WTC11 (cell line): Measurements from ENCODE around the gene KRT80. TPM values are rescaled to one million over a fixed set of nuclear protein-coding genes. Genes with fewer than 3 reads are reported as not detected.

ENCODE experiments used
- ATAC-seq: fragments of 200-7000 bp; cut with Tn5 transposase; 2 replicates; pipeline ENCODE4 v1.10.0; 2021; ENCODE audit warnings: mild to moderate bottlenecking, moderate library complexity
- CTCF ChIA-PET: fragments of 300-600 bp; sonication (Branson Sonifier 250); formaldehyde crosslinking; loops from one replicate; lab custom pipeline; 2021; ENCODE audit warnings: antibody characterized with exemption; lab: Charles Lee
- POLR2A ChIA-PET: fragments of 350-600 bp; sonication (Branson Sonifier 250); formaldehyde crosslinking; loops from one replicate; lab custom pipeline; 2021; ENCODE audit warnings: antibody characterized with exemption; lab: Charles Lee
- DNase-seq: peaks from one replicate; pipeline ENCODE4 v3.0.0; 2021; ENCODE audit warnings: low spot score
- H3K27ac Mint-ChIP-seq: 2 replicates; pipeline ENCODE4 v1.8.0; 2021; ENCODE audit warnings: mixed read lengths
- H3K27me3 Mint-ChIP-seq: 2 replicates; pipeline ENCODE4 v1.8.0; 2021; ENCODE audit warnings: low read depth, mild to moderate bottlenecking, moderate library complexity, mixed read lengths
- H3K36me3 Mint-ChIP-seq: 2 replicates; pipeline ENCODE4 v1.8.0; 2021; ENCODE audit warnings: mixed read lengths
- H3K4me1 Mint-ChIP-seq: 2 replicates; pipeline ENCODE4 v1.8.0; 2022; ENCODE audit warnings: mixed read lengths
- H3K4me3 Mint-ChIP-seq: 2 replicates; pipeline ENCODE4 v1.8.0; 2021; ENCODE audit warnings: mild to moderate bottlenecking, moderate library complexity, mixed read lengths
- H3K9me3 Mint-ChIP-seq: 2 replicates; pipeline ENCODE4 v1.8.0; 2021; ENCODE audit warnings: mixed read lengths
- ATF1 ChIP-seq: sonication (generic); formaldehyde crosslinking; IDR thresholded peaks from 2 replicates; pipeline ENCODE4 v1.8.1; 2023; ENCODE audit warnings: mild to moderate bottlenecking, moderate library complexity, missing genetic modification reagents
- CTCF ChIP-seq: fragments of 200-600 bp; IDR thresholded peaks from 2 replicates; pipeline ENCODE4 v1.8.0; 2022; ENCODE audit warnings: antibody characterized with exemption
- FOXJ3 ChIP-seq: sonication (generic); formaldehyde crosslinking; IDR thresholded peaks from 2 replicates; pipeline ENCODE4 v1.9.0; 2021; ENCODE audit warnings: missing genetic modification reagents, mild to moderate bottlenecking, borderline replicate concordance
- FOXK1 ChIP-seq: sonication (generic); formaldehyde crosslinking; IDR thresholded peaks from 2 replicates; pipeline ENCODE4 v1.8.0; 2022; ENCODE audit warnings: mild to moderate bottlenecking, moderate library complexity, missing genetic modification reagents
- GABPB1 ChIP-seq: sonication (generic); formaldehyde crosslinking; IDR thresholded peaks from 2 replicates; pipeline ENCODE4 v1.8.1; 2023; ENCODE audit warnings: mild to moderate bottlenecking, missing genetic modification reagents
- MXD4 ChIP-seq: fragments of 250-450 bp; sonication (Bioruptor Pico); IDR thresholded peaks from 2 replicates; pipeline ENCODE4 v1.8.0; 2021; ENCODE audit warnings: mild to moderate bottlenecking, moderate library complexity, borderline replicate concordance
- RELA ChIP-seq: sonication (generic); formaldehyde crosslinking; IDR thresholded peaks from 2 replicates; pipeline ENCODE4 v1.8.1; 2022; ENCODE audit warnings: missing genetic modification reagents, mild to moderate bottlenecking, borderline replicate concordance
- RORB ChIP-seq: fragments of 250-450 bp; sonication (Bioruptor Pico); IDR thresholded peaks from 2 replicates; pipeline ENCODE4 v1.9.0; 2021; ENCODE audit warnings: mild to moderate bottlenecking
- SP1 ChIP-seq: sonication (generic); formaldehyde crosslinking; conservative IDR thresholded peaks from 2 replicates; pipeline ENCODE4 v1.8.1; 2022; ENCODE audit warnings: missing genetic modification reagents
- ZNF121 ChIP-seq: sonication (generic); formaldehyde crosslinking; IDR thresholded peaks from 2 replicates; pipeline ENCODE4 v1.8.0; 2023; ENCODE audit warnings: missing genetic modification reagents
- ZNF219 ChIP-seq: sonication (generic); formaldehyde crosslinking; IDR thresholded peaks from 2 replicates; pipeline ENCODE4 v1.8.0; 2023; ENCODE audit warnings: missing genetic modification reagents, mild to moderate bottlenecking, borderline replicate concordance
- ZNF317 ChIP-seq: sonication (generic); formaldehyde crosslinking; IDR thresholded peaks from 2 replicates; pipeline ENCODE4 v1.8.1; 2023; ENCODE audit warnings: low read depth, mild to moderate bottlenecking, moderate library complexity, missing genetic modification reagents, borderline replicate concordance
- ZNF671 ChIP-seq: fragments of 250-450 bp; sonication (Bioruptor Pico); IDR thresholded peaks from 2 replicates; pipeline ENCODE4 v1.8.0; 2021; ENCODE audit warnings: mild to moderate bottlenecking
- total RNA-seq: library from RNA; stranded (reverse); gene quantifications from 3 replicates; pipeline ENCODE4 v1.2.3, GENCODE V29; 2021
- TF ChIP-seq, protein P1 (sequence below): sonication (generic); formaldehyde crosslinking; IDR thresholded peaks from 2 replicates; pipeline ENCODE4 v1.8.0; 2022; ENCODE audit warnings: mild to moderate bottlenecking, missing genetic modification reagents
- TF ChIP-seq, protein P2 (sequence below): fragments of 250-450 bp; sonication (Bioruptor Pico); conservative IDR thresholded peaks from 2 replicates; pipeline ENCODE4 v1.9.0; 2021; ENCODE audit warnings: mild to moderate bottlenecking
- TF ChIP-seq, protein P3 (sequence below): sonication (generic); formaldehyde crosslinking; IDR thresholded peaks from 2 replicates; pipeline ENCODE4 v1.8.1; 2022; ENCODE audit warnings: mild to moderate bottlenecking, moderate library complexity, missing genetic modification reagents

KRT80 gene
- total RNA-seq, 1 experiment from 2014 or later: 0.11 TPM

- no peaks in the 10 kb centered on the region for H3K36me3 Mint-ChIP-seq
- no peaks in the 10 kb centered on the region for H3K27me3 Mint-ChIP-seq
- no peak overlapping the region for H3K27ac Mint-ChIP-seq
- ChIA-PET POLR2A (no interaction called here), CTCF (interaction anchor here (0.6 to 1.4 kb wide), 6 partner anchors 16 to 191 kb away, joined by 3 to 6 read pairs (median 4); no protein-coding TSS in a partner anchor)
- no peak for TF ChIP-seq ZNF219 (CRISPR knock-in tag)
- H3K4me1 Mint-ChIP-seq: peaks cover 6% of the 10 kb centered on the region
- no peak overlapping the region for H3K4me3 Mint-ChIP-seq
- H3K9me3 Mint-ChIP-seq: peaks cover 6% of the 10 kb centered on the region
- ATAC-seq (no peak), DNase-seq (no peak)
These were observed 31.6 kb downstream of the KRT80 start for GRCh38 chr12:52160200-52160599.

DNA sequence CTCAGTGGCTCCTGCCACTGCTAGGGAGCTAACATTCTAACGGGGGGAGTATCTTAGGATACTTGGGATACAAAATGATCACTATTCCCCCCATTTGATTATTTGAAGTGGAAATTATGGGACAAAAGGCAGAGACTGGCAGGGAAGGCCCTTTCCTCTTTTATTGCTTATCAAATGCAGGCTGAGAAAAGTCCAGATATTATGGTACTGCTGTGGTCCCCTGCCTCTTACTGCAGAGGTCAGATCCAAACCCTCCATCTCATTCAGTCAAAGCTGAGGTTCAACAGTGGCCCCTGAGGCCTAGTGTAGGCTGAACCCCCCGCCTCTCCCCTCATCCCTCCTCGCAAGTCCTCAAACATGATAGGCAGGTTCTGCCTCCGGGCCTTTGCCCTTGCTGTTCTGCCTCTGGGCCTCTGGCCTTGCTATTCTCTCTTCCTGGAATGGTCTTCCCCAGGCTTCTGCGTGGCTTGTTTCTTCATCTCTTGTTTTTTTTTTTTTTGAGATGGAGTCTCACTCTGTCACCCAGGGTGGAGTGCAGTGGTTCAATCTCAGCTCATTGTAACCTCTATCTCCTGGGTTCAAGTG, 34.2 kb downstream of the KRT80 start:
- Mint-ChIP-seq H3K4me3 (no peak overlapping the region), H3K36me3 (no peaks in the 10 kb centered on the region), H3K27me3 (no peaks in the 10 kb centered on the region), H3K4me1 (no peaks in the 10 kb centered on the region; the same call in 1 of the 2 replicates), H3K9me3 (peaks cover 6% of the 10 kb centered on the region), H3K27ac (no peak overlapping the region)
- TF ChIP-seq RORB: no peak
- no peak for TF ChIP-seq ZNF317
- TF ChIP-seq CTCF: no peak
- TF ChIP-seq, protein P1, sequence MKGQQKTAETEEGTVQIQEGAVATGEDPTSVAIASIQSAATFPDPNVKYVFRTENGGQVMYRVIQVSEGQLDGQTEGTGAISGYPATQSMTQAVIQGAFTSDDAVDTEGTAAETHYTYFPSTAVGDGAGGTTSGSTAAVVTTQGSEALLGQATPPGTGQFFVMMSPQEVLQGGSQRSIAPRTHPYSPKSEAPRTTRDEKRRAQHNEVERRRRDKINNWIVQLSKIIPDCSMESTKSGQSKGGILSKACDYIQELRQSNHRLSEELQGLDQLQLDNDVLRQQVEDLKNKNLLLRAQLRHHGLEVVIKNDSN (CRISPR knock-in tag): no peak
- no peak for TF ChIP-seq FOXJ3 (CRISPR knock-in tag)
- no peak for TF ChIP-seq GABPB1 (CRISPR knock-in tag)
- TF ChIP-seq FOXK1 (CRISPR knock-in tag): no peak
- no peak for TF ChIP-seq MXD4
- TF ChIP-seq SP1: no peak
- no peak for TF ChIP-seq ZNF121 (CRISPR knock-in tag)
- TF ChIP-seq ZNF671: no peak
- TF ChIP-seq ATF1: no peak
- CTCF ChIA-PET: interaction anchor here (0.6 to 2.4 kb wide), 33 partner anchors 10 to 722 kb away, joined by 3 to 60 read pairs (median 9); partner anchors contain the start of gene KRT7
- ATAC-seq (no peak), DNase-seq (no peak)
- POLR2A ChIA-PET: no interaction called here

DNA sequence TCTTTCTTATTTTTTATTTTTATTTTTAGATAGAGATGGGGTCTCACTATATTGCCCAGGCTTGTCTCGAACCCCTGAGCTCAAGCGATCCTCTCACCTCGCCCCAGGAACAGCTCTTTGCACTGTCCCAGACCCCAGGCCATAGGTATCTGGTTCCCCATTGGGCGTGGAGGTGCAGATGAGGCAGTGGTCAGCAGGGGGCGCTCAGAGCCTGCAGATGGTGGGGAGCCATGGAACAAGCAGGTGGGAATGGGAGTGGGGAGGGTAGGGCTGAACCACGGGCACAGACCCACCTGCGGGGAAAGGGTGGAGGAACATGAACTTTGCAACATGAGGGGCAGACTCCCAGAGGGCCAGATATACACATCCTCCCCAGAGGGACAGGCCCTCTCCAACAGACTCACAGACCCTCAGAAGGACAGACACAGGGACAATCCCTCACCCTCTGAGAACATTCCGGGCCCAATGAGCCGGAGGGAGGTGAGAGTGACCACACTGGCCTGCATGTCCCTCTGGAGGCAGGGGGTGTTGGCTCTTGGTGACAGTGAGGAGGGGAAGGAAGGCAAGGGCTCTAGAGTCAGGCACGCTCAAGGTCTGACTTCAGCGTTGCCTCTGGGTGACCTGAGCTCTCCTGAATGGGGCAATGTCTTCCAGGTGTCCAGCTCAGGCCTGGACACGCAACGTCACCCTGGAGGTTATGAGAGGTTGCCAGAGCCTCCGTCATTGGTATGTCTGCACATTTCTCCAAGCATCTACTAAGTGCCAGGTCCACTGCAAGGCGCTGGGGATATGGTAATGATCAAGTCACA, 34.9 kb downstream of the KRT80 start:
- no peak overlapping the region for H3K27ac Mint-ChIP-seq
- no peaks in the 10 kb centered on the region for H3K27me3 Mint-ChIP-seq
- H3K9me3 Mint-ChIP-seq: peaks cover 6% of the 10 kb centered on the region
- POLR2A ChIA-PET: no interaction called here
- H3K36me3 Mint-ChIP-seq: no peaks in the 10 kb centered on the region
- no peaks in the 10 kb centered on the region for H3K4me1 Mint-ChIP-seq
- no peak for TF ChIP-seq FOXJ3 (CRISPR knock-in tag)
- TF ChIP-seq CTCF: peak; percentile 97
- peak; percentile 92 for TF ChIP-seq ZNF121 (CRISPR knock-in tag)
- ATAC-seq (peak; percentile 88), DNase-seq (peak; percentile 94)
- CTCF ChIA-PET: interaction anchor here (0.5 to 2.4 kb wide), 90 partner anchors 9 to 1854 kb away, joined by 3 to 60 read pairs (median 4); partner anchors contain the start of genes KRT5, KRT7 and KRT83
- no peak overlapping the region for H3K4me3 Mint-ChIP-seq

- CTCF ChIA-PET: interaction anchor here (0.5 to 2.4 kb wide), 88 partner anchors 9 to 1853 kb away, joined by 3 to 60 read pairs (median 5); partner anchors contain the start of genes KRT5, KRT7 and KRT83
- H3K27me3 Mint-ChIP-seq: no peaks in the 10 kb centered on the region
- ATAC-seq: no peak
- H3K36me3 Mint-ChIP-seq: no peaks in the 10 kb centered on the region
- H3K9me3 Mint-ChIP-seq: peaks cover 6% of the 10 kb centered on the region
- TF ChIP-seq RELA (CRISPR knock-in tag): no peak
- TF ChIP-seq, protein P2, sequence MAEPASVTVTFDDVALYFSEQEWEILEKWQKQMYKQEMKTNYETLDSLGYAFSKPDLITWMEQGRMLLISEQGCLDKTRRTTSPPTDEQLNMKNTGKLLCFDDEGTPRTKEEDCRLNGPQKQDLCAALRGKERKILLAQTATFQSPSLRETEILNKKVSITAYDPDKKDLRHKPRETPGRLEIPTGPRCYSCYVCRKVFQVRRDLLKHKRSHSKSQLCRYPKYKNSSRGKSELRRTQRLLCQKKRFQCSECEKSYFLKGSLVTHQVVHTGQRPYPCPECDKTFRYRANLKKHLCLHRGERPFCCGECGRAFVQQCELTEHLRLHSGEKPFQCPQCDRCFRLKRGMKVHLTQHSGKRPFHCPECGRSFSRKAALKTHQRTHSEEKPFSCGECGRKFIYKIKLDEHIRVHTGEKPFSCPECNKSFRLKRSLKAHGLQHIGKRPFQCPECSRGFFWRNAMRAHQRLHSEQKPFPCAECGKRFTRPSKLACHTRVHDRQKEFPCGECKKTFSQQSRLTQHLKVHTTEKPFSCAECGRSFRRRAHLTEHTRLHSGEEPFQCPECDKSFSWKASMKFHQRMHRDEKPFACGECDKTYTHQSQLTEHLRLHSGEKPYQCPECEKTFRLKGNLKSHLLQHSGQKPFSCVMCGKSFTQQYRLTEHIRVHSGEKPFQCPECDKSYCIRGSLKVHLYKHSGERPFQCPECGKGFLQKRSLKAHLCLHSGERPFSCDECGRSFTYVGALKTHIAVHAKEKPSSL: no peak
- TF ChIP-seq, protein P3, sequence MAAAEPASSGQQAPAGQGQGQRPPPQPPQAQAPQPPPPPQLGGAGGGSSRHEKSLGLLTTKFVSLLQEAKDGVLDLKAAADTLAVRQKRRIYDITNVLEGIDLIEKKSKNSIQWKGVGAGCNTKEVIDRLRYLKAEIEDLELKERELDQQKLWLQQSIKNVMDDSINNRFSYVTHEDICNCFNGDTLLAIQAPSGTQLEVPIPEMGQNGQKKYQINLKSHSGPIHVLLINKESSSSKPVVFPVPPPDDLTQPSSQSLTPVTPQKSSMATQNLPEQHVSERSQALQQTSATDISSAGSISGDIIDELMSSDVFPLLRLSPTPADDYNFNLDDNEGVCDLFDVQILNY (CRISPR knock-in tag): no peak
- TF ChIP-seq, all 79 proteins: peak for 0
- H3K4me3 Mint-ChIP-seq: no peak overlapping the region
- no peak for DNase-seq
- no peaks in the 10 kb centered on the region for H3K4me1 Mint-ChIP-seq
- H3K27ac Mint-ChIP-seq: no peak overlapping the region
- POLR2A ChIA-PET: no interaction called here
These were observed 35.5 kb downstream of the KRT80 start for GRCh38 chr12:52156311-52156710.
